GM10266 (cell line): ENCODE data around the gene DOK6.

Experiments used
- DNase-seq: peaks from one replicate; pipeline ENCODE4 v3.0.0; 2012; ENCODE audit errors: extremely low spot score
- TF ChIP-seq, protein P1 (sequence below): IDR thresholded peaks from 2 replicates; pipeline ENCODE4 v1.5.1; 2012; ENCODE audit warnings: mild to moderate bottlenecking, low read depth; ENCODE audit not compliant: control insufficient read depth, insufficient read depth; ENCODE audit errors: missing control alignments

DOK6 gene

DNA sequence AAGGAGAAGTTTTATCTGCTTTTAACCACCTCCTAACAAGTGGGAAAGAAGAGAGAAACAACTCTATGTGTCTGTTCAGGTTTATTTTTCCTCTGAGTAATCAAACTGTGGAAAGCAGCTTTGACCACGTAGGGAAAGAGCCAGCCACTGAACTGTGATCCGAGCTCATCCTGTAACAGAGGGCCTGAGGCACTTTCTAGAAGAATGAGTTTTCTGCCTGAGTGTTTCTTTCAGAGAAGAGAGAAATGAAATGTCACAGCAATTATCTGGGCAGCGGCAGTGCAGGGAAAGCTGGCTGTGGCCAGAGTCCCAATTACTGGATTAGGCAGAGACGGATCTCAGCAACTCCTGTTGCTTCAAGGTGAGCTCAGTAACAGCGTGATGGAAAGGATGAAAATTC is 395.1 kb downstream of the DOK6 start:
- DNase-seq, result no peak
- TF ChIP-seq, protein P1, sequence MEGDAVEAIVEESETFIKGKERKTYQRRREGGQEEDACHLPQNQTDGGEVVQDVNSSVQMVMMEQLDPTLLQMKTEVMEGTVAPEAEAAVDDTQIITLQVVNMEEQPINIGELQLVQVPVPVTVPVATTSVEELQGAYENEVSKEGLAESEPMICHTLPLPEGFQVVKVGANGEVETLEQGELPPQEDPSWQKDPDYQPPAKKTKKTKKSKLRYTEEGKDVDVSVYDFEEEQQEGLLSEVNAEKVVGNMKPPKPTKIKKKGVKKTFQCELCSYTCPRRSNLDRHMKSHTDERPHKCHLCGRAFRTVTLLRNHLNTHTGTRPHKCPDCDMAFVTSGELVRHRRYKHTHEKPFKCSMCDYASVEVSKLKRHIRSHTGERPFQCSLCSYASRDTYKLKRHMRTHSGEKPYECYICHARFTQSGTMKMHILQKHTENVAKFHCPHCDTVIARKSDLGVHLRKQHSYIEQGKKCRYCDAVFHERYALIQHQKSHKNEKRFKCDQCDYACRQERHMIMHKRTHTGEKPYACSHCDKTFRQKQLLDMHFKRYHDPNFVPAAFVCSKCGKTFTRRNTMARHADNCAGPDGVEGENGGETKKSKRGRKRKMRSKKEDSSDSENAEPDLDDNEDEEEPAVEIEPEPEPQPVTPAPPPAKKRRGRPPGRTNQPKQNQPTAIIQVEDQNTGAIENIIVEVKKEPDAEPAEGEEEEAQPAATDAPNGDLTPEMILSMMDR, result no peak

DNA sequence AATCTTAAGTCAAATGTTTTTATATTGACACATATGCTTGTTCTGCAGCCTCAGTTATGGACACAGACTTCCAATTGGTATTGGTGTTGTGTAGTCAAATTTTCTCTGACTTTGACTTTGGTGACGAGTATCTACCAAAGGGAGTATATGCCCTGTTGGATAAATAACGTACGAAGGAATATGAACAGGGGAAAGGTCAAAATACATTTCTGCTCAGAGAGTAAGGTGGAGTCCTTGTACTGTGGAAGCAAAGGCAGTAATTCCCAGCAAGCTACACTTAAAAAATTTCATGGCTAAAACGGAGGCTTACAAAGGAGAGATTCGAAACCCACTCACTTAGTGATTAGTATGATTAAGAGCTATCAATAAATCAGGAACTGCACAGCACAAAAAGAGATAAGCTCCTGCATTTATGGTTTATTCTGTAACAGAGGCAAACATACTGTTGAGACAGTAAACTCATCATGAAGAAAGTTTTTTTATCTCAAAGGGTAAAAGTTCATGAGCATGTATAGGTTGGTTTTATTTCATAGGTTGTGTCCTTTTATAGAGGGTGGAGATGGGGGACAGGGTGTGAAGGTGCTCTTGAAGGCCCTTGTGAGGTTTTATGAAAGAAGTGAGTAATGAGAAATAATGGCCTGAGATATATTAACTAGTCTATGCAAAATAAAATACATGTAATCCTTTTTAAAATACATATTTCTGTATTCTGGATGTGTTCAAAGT is 404.3 kb downstream of the DOK6 start:
- TF ChIP-seq, protein P1, result no peak
- DNase-seq, result no peak

DNA sequence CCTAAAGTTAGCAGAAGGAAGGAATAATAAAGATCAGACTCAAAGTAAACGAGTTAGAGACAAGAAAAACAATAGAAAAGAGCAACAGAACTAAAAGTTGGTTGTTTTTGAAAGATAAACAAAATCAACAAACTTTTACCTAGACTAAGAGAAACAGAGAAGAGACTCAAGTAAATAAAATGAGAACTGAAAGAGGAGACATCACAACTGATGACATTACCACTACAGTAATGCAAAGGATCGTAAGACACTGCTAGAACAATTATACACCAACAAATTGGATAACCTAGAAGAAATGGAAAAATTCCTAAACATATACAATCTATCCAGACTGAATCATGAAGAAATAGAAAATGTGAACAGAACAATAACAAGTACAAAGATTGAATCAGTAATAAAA is 407.7 kb downstream of the DOK6 start:
- TF ChIP-seq, protein P1, result no peak
- DNase-seq, result no peak

DNA sequence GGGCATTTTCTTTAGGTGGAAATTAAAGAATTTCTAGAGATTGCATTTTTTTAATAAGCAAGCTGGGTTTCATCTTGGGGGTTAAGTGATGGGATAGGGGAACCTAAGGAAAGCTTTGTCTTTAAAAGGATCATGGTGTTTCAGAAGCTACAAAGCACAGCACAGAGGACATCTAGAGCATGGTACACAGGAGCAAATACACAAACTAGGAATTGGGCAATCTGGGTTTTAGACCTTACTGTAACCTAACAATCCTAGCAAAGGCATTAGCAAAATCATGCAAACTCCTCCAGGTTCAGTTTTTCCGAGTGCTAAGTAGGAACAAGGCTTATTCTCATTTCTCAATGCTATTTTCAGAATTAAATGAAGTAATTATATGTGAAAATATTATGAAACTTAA is 412.9 kb downstream of the DOK6 start:
- DNase-seq, result no peak
- TF ChIP-seq, protein P1, result no peak

DNA sequence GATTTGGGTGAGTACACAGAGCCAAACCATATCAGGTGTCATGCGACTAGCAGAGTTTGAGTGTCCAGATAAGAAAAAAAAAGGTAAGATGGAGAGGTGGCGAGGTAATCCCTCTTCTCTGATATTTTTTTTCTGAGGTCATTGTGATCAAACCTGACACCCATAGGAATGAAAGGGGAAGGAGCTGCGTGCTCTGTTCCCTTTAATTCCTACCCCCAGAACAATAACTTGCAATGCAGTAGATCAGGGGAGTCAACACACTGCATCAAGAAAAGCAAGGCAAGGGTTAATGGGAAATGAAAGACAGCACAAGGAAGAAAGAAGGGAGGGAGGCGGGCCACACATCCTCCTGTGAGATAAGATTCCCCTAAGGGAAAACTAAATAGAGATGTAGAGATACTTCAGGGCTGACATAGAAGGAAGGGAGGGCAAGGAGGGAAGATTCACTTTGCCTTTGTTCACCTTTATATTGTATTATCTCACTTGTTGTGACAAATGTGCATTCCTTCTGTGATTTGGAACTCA is 414.2 kb downstream of the DOK6 start:
- DNase-seq, result no peak
- TF ChIP-seq, protein P1, result no peak

DNA sequence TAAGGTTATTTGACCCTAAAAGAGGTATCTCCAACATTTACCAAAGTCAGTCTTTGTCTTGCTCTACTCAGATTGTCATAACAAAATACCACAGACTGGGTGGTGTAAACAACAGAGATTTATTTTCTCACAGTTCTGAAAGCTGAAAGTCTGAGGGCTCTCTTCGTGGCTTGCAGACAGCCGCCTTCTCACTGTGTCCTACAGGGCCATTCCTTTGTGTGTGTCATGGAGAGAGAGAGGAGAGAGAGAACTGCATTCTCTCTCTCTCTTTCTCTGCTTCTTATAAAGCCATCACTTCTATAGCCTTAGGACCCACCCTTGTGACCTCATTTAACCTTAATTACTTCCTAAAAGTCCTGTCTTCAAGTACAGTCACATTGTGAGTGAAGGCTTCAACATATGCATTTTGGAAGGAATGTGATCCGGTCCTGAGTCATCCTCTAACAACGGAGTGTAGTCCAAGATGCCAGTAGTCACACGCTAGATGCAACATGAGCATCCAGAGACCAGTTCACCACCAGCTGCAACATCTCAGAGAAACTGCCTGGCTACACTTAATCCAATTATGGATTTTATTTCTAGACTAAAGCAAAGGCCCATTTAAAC is 416.8 kb downstream of the DOK6 start:
- TF ChIP-seq, protein P1, result no peak
- no peak for DNase-seq

DNA sequence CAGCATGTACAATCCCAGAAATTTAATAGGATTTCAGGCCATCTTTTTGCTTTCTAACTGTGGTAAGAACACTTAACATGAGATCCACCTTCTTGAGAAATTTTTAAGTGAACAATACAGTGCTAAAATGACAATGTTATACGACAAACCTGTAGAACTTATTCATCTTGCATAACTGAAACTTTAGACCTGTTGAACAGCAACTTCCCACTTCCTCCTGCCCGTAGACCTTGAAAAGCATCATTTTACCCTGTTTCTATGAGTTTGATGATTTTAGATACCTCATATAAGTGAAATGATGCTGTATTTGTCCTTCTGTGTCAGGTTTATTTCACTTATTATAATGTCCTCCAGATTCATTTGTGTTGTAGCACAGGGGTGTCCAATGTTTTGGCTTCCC is 418.8 kb downstream of the DOK6 start:
- no peak for DNase-seq
- TF ChIP-seq, protein P1, result no peak
